ENCODE data around the gene SCN9A. TPM values are rescaled to one million over a fixed set of nuclear protein-coding genes. Genes with fewer than 3 reads are reported as not detected.
A peak's percentile ranks its signal among the peaks of the same experiment; 100 is the strongest.

Gene SCN9A
- total RNA-seq, 4 donors from 2014 or later, result 1.5 to 14.2 (median 4.6) TPM

DNA sequence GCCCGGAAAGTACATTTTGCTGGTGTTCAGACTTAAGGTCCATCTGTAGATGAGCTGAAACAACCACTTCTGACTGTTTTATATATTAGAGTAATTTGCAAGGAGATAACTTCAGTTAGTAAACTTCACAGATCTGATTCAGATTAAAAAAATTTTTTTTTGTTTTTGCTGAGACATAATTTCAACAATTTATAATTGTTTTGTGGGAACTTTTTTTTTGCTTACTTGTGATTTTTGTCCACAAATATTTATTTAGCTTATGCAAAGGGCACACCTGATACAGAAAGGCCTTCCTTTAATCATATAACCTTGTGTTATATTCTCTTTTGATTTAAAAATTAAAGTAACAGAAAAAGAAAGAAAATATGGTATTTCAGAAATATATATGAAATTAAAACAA is 9.6 kb upstream of the SCN9A start:
- no peak for DNase-seq
- H3K27me3 ChIP-seq, result no peaks in the 10 kb centered on the region
- no peaks in the 10 kb centered on the region for H3K36me3 ChIP-seq
- no peaks in the 10 kb centered on the region for H3K9me3 ChIP-seq
- H3K4me3 ChIP-seq, result no peak overlapping the region
- H3K27ac ChIP-seq, result no peak overlapping the region
- no peaks in the 10 kb centered on the region for H3K4me1 ChIP-seq
- TF ChIP-seq, protein P1, sequence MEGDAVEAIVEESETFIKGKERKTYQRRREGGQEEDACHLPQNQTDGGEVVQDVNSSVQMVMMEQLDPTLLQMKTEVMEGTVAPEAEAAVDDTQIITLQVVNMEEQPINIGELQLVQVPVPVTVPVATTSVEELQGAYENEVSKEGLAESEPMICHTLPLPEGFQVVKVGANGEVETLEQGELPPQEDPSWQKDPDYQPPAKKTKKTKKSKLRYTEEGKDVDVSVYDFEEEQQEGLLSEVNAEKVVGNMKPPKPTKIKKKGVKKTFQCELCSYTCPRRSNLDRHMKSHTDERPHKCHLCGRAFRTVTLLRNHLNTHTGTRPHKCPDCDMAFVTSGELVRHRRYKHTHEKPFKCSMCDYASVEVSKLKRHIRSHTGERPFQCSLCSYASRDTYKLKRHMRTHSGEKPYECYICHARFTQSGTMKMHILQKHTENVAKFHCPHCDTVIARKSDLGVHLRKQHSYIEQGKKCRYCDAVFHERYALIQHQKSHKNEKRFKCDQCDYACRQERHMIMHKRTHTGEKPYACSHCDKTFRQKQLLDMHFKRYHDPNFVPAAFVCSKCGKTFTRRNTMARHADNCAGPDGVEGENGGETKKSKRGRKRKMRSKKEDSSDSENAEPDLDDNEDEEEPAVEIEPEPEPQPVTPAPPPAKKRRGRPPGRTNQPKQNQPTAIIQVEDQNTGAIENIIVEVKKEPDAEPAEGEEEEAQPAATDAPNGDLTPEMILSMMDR (IDR thresholded peaks at IDR 0.05), result no peak
- intact Hi-C loops (cut with DNase I; ENCODE audit: low total_unique reads), result no loop called here

DNA sequence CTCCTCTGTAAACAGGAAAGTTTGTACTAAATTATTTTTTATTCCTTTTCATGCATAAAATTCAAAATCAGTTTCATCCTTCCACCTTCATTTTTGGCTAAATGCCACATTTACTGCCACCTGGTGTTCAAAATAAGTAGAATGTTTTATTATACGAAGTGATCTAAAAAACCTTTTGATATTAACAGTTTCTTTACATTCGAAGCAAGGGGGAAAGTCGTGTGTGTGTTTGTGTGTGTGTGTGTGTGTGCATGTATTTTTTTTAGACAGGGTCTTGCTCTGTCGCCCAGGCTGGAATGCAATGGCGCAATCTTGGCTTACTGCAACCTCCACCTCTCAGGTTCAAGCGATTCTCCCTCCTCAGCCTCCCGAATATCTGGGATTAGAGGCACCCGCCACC is 9.0 kb upstream of the SCN9A start:
- intact Hi-C loops (cut with DNase I; ENCODE audit: low total_unique reads), result no loop called here
- Histone ChIP-seq H3K27me3 (no peaks in the 10 kb centered on the region), H3K9me3 (no peaks in the 10 kb centered on the region), H3K4me1 (no peaks in the 10 kb centered on the region), H3K27ac (no peak overlapping the region), H3K4me3 (no peak overlapping the region), H3K36me3 (no peaks in the 10 kb centered on the region)
- DNase-seq, result no peak
- TF ChIP-seq POLR2A (IDR thresholded peaks at IDR 0.05), result no peak
- TF ChIP-seq, protein P1 (IDR thresholded peaks at IDR 0.05), result peak in 2 of 4 experiments; percentile 28 to 36

GRCh38 chr2:166382448-166382847 is 6.7 kb upstream of the SCN9A start:
- Histone ChIP-seq H3K4me3 (no peak overlapping the region), H3K27ac (no peak overlapping the region), H3K4me1 (no peaks in the 10 kb centered on the region), H3K27me3 (no peaks in the 10 kb centered on the region), H3K36me3 (no peaks in the 10 kb centered on the region), H3K9me3 (no peaks in the 10 kb centered on the region)
- intact Hi-C loops (cut with DNase I; ENCODE audit: low total_unique reads), result no loop called here
- TF ChIP-seq, protein P1 (IDR thresholded peaks at IDR 0.05), result no peak
- DNase-seq, result no peak

GRCh38 chr2:166380615-166381014 is 4.9 kb upstream of the SCN9A start:
- H3K4me3 ChIP-seq, result no peak overlapping the region
- H3K4me1 ChIP-seq, result no peaks in the 10 kb centered on the region
- no peaks in the 10 kb centered on the region for H3K27me3 ChIP-seq
- intact Hi-C loops (cut with DNase I; ENCODE audit: low total_unique reads), result no loop called here
- no peaks in the 10 kb centered on the region for H3K36me3 ChIP-seq
- DNase-seq, result no peak
- TF ChIP-seq, protein P1 (IDR thresholded peaks at IDR 0.05), result no peak
- no peak for TF ChIP-seq POLR2A (IDR thresholded peaks at IDR 0.05)
- no peaks in the 10 kb centered on the region for H3K9me3 ChIP-seq
- no peak overlapping the region for H3K27ac ChIP-seq

DNA sequence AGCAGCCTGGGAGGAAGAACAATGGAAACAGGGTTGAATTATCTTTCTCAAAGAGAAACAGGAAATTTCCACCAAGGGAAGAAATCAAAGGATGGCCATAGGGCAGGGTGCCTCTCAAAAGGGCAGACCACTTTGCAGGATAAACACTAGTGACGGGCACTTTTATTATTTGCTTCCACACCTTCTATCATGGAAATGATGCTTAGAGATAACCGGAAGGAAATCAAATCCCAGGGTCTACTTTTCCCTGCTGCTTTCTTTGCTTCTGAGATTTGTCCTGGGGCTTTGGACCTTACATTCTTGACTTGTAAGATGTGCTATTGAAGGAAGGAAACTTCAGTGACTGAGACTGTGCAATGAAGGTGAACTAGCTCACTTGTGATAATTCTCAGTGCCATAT is 1.1 kb upstream of the SCN9A start:
- intact Hi-C loops (cut with DNase I; ENCODE audit: low total_unique reads), result no loop called here
- Histone ChIP-seq H3K36me3 (no peaks in the 10 kb centered on the region), H3K27ac (no peak overlapping the region), H3K9me3 (no peaks in the 10 kb centered on the region), H3K4me3 (peak overlapping the region in 1 of 2 donors; percentile 48), H3K27me3 (peaks cover 0 to 12% of the 10 kb centered on the region in 2 donors), H3K4me1 (no peaks in the 10 kb centered on the region)
- no peak for TF ChIP-seq POLR2A (IDR thresholded peaks at IDR 0.05)
- TF ChIP-seq, protein P1 (IDR thresholded peaks at IDR 0.05), result no peak
- DNase-seq, result no peak

Data from uterus (tissue), 4 donors.